Measurements from ENCODE around the gene RHBDD3.
A peak's percentile ranks its signal among the peaks of the same experiment; 100 is the strongest.

Gene RHBDD3

DNA sequence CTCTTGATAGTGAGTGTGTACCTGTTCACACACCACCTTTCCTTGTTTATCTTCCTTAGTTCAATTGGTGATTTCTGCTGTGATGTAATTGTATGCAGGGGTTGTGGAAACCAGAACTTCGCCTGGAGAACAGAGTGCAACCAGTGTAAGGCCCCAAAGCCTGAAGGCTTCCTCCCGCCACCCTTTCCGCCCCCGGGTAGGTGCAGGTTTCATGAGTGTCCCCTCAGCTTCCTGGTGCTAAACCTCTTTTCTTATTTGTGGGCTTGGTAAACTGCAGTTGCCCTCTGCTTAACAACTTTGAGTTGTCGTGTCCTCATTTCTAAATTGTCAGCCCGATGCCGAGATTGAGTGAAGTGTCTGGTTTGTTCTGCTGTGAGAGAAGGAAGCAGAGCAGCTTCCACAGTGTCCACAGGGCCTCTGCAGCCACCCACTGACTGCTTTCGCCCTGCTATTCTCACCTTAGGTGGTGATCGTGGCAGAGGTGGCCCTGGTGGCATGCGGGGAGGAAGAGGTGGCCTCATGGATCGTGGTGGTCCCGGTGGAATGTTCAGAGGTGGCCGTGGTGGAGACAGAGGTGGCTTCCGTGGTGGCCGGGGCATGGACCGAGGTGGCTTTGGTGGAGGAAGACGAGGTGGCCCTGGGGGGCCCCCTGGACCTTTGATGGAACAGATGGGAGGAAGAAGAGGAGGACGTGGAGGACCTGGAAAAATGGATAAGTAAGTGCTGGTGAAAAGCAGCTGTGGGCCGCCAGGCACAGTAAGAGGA is 31.5 kb upstream of the RHBDD3 start:
- Mint-ChIP-seq H3K36me3 (peaks cover 55% of the 10 kb centered on the region), H3K27me3 (peaks cover under 1% of the 10 kb centered on the region), H3K9me3 (no peaks in the 10 kb centered on the region), H3K4me3 (no peak overlapping the region), H3K27ac (peak overlapping the region; percentile 65), H3K4me1 (no peaks in the 10 kb centered on the region)
- no peak for DNase-seq
- CTCF ChIA-PET = no interaction called here

DNA sequence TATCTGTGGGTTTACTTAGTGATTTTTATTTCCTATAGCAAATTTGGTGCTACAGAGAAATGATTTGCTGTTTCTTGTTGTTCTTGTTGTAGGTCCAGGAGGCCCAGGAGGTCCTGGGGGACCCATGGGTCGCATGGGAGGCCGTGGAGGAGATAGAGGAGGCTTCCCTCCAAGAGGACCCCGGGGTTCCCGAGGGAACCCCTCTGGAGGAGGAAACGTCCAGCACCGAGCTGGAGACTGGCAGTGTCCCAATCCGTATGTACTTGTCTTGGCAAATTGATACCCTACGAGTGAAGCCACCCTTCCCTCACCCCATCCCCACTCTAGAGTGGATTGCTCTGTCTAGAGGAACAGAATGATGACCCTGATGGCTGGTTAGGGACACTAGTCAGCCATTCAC is 30.9 kb upstream of the RHBDD3 start:
- Mint-ChIP-seq H3K4me1 (no peaks in the 10 kb centered on the region), H3K9me3 (no peaks in the 10 kb centered on the region), H3K36me3 (peaks cover 62% of the 10 kb centered on the region), H3K27ac (no peak overlapping the region), H3K27me3 (no peaks in the 10 kb centered on the region), H3K4me3 (no peak overlapping the region)
- CTCF ChIA-PET = no interaction called here
- DNase-seq = no peak

DNA sequence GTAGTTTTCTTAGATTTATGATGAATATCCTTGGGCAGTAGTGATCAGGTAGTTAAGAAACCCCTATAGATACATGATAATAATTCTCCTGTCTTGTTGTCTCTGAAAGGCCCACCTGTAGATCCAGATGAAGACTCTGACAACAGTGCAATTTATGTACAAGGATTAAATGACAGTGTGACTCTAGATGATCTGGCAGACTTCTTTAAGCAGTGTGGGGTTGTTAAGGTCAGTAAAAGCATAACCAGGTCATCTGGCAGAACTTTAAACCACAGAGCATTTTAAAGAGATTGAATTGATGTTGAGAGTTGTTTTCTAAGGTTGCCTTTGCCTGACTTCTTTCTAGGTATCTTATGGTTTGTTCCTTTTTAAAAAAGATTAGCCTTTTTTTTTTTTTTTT is 24.6 kb upstream of the RHBDD3 start:
- H3K27ac Mint-ChIP-seq = no peak overlapping the region
- CTCF ChIA-PET = no interaction called here
- H3K4me3 Mint-ChIP-seq = no peak overlapping the region
- DNase-seq = no peak
- H3K36me3 Mint-ChIP-seq = peaks cover 80% of the 10 kb centered on the region
- H3K4me1 Mint-ChIP-seq = no peaks in the 10 kb centered on the region
- no peaks in the 10 kb centered on the region for H3K9me3 Mint-ChIP-seq
- H3K27me3 Mint-ChIP-seq = no peaks in the 10 kb centered on the region

DNA sequence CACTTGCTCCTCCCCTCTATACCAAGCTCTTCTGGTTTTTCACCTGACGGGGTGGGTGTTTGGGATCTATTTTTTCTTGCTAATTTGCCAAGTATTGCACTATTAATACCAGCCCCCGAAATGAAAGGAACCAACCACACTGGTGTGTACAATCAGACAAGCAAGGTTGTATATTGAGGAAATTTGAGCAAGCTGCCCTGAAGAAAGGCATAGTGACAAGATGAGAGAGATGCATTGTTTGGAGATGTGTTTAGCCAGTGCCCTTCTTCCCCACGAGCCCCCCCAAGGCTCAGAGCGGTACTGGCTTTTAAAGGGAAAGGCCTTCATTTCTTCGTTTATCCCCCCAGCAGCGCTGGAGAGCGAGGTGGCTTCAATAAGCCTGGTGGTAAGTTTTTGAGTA is 23.4 kb upstream of the RHBDD3 start:
- H3K4me1 Mint-ChIP-seq = no peaks in the 10 kb centered on the region
- no peaks in the 10 kb centered on the region for H3K9me3 Mint-ChIP-seq
- CTCF ChIA-PET = no interaction called here
- no peak overlapping the region for H3K4me3 Mint-ChIP-seq
- H3K36me3 Mint-ChIP-seq = peaks cover 82% of the 10 kb centered on the region
- no peak for DNase-seq
- no peaks in the 10 kb centered on the region for H3K27me3 Mint-ChIP-seq
- no peak overlapping the region for H3K27ac Mint-ChIP-seq

DNA sequence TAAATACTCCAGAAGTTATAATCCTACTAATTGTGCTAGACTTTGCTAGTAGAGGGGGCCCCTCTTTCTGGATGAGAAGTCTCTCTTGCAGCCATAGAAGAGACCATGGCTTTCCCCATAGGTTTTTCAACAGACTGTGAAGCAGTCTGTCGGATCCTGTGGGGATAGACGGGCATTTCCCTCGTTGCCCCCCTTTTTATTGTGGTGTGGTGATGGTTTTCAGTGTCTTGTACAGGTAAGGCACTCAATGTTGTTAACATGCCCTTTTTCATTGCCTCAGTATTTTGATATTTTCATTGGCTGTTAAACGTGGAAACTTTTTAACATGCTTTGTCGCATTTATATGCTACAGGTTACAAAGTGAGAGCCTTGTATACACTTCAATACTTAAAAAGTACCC is 22.3 kb upstream of the RHBDD3 start:
- Mint-ChIP-seq H3K36me3 (peaks cover 80% of the 10 kb centered on the region), H3K27me3 (no peaks in the 10 kb centered on the region), H3K4me1 (no peaks in the 10 kb centered on the region), H3K27ac (no peak overlapping the region), H3K9me3 (no peaks in the 10 kb centered on the region), H3K4me3 (no peak overlapping the region)
- CTCF ChIA-PET = no interaction called here
- no peak for DNase-seq

DNA sequence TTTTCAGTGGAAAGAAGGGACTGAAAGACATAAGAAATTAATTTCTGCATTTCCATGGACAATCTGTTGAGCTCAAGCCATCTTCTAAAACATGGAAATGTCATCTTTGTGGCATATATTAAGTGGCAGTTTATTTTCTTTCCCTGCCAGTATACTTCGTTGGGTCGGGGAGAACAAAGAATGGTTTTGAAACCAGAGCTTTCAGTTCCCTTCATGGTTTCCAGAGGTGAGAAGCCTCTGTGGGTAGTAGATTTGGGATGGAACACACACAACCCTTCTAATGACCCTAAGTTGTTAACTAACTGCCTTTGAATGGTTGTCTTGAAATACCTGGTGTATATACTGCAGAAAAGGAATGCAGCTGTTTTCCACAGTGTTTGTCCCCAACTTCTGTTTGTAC is 21.1 kb upstream of the RHBDD3 start:
- CTCF ChIA-PET = interaction anchor here (1.7 kb wide), 1 partner anchor 24 kb away, joined by 7 read pairs; no protein-coding TSS in a partner anchor
- Mint-ChIP-seq H3K4me3 (no peak overlapping the region), H3K27ac (no peak overlapping the region), H3K9me3 (no peaks in the 10 kb centered on the region), H3K36me3 (peaks cover 81% of the 10 kb centered on the region), H3K27me3 (no peaks in the 10 kb centered on the region), H3K4me1 (peaks cover 3% of the 10 kb centered on the region)
- DNase-seq = no peak

DNA sequence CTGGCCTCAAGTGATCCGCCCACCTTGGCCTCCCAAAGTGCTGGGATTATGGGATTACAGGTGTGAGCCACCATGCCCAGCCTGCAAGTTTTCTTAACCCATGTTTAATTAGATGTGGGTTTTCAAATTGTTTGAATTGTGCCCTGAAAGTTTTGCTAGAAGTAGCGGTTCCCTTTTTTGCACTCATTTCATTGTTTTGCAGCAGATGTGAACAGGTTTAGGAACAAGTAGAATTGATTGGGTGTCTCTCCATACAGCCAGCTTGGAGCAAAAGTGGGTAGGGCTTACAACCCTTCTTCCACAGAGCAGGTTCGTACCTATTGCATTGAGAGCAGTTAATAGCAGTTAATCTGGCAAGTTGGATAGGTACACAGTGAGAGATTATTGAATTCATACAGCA is 16.4 kb upstream of the RHBDD3 start:
- no peak for DNase-seq
- Mint-ChIP-seq H3K27me3 (no peaks in the 10 kb centered on the region), H3K36me3 (peaks cover 75% of the 10 kb centered on the region), H3K4me3 (no peak overlapping the region), H3K4me1 (peaks cover 7% of the 10 kb centered on the region), H3K9me3 (no peaks in the 10 kb centered on the region), H3K27ac (no peak overlapping the region)
- CTCF ChIA-PET = no interaction called here

DNA sequence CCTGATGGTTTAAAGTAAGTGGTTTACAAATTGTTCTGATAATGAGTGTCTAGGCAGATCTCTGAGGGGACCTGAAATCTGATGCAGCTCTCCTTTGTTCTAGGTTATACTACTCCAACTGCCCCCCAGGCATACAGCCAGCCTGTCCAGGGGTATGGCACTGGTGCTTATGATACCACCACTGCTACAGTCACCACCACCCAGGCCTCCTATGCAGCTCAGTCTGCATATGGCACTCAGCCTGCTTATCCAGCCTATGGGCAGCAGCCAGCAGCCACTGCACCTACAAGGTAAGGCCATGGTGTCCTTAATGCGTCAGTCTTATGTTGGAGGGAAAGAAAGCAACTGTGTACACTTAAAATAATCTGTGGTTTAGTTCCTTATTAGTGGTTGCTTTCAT is 10.1 kb upstream of the RHBDD3 start:
- H3K4me1 Mint-ChIP-seq = peaks cover 30% of the 10 kb centered on the region
- H3K27me3 Mint-ChIP-seq = no peaks in the 10 kb centered on the region
- H3K9me3 Mint-ChIP-seq = no peaks in the 10 kb centered on the region
- no peak for DNase-seq
- H3K36me3 Mint-ChIP-seq = peaks cover 79% of the 10 kb centered on the region
- CTCF ChIA-PET = no interaction called here
- no peak overlapping the region for H3K4me3 Mint-ChIP-seq
- no peak overlapping the region for H3K27ac Mint-ChIP-seq

DNA sequence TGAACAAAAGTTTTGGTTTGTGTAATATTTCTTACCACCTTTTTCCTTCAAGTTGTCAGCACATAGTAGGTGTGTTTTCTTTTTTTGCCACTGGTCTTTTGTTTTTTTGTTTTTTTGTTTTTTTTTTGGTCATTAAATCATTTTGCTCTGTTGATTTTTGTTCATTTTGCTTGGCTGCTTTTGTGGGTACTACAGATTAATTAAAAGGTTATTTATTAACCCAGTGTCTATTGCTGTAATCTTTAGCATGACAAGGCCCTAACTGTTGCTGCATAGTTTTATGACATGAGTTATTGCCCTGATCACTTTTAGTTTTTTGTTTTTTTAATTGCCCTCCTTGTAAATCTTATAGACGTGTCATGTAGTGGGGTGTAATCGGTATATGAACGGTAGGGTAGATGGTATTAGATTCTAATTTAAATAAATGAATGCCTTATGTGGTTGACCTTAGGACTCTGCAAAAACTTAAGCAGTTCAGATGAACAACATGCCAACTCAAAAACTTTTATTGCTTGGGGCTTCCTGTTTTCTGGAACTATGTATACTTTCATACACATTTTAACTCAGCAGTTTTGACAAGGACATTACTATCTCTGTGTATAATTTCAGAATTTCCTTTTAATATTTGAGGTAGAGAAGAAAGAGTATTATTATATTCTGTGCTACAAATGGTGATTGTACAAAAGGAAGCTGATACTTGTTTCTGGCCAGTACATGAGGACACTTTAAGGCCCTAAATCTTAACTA is 8.2 kb upstream of the RHBDD3 start:
- DNase-seq = no peak
- peaks cover 45% of the 10 kb centered on the region for H3K4me1 Mint-ChIP-seq
- H3K27me3 Mint-ChIP-seq = no peaks in the 10 kb centered on the region
- CTCF ChIA-PET = no interaction called here
- peaks cover 78% of the 10 kb centered on the region for H3K36me3 Mint-ChIP-seq
- H3K27ac Mint-ChIP-seq = no peak overlapping the region
- no peaks in the 10 kb centered on the region for H3K9me3 Mint-ChIP-seq
- H3K4me3 Mint-ChIP-seq = no peak overlapping the region

DNA sequence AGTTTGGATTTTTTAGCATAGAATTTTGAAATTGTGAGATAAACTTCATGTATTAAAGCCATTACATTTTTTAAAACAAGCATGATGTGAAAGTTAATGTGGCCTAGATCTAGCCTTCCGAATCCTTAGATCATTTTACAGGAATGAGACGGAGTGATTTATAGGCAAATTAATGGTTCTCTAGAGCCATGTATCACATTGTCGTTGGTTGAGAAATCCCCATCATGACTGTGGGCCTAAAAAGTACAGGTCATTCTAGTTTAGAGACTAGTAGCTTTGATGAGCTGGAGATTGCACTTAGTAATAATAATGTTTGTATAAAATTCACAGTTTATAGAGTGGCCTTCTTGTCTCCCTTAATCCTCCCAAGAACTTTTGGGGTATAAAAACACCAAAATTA is 7.4 kb upstream of the RHBDD3 start:
- H3K4me1 Mint-ChIP-seq = peaks cover 53% of the 10 kb centered on the region
- H3K36me3 Mint-ChIP-seq = peaks cover 80% of the 10 kb centered on the region

DNA sequence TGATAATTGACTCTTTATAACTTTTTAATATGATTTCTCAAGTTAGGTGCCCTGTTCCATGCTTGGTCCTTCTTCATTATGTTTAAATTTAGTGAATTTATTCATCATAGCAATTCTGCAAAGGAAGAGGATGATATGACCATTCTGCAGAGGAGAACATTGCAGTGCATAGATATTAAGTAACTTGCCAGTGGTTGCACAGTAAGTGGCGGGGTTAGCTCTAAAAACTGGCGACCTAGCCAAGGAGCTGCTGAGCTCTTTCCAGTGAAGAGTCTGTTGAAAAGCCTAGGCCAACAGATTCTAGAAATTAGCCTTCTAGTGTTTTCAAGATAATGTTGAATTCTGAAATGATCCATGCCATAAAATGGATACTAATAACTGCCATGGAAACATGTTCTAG is 4.8 kb upstream of the RHBDD3 start:
- no peak overlapping the region for H3K4me3 Mint-ChIP-seq

More for the DNA sequence above, 7.4 kb upstream of the RHBDD3 start:
- Mint-ChIP-seq H3K27ac (no peak overlapping the region), H3K27me3 (no peaks in the 10 kb centered on the region), H3K4me3 (no peak overlapping the region), H3K9me3 (no peaks in the 10 kb centered on the region)
- CTCF ChIA-PET = no interaction called here
- no peak for DNase-seq

DNA sequence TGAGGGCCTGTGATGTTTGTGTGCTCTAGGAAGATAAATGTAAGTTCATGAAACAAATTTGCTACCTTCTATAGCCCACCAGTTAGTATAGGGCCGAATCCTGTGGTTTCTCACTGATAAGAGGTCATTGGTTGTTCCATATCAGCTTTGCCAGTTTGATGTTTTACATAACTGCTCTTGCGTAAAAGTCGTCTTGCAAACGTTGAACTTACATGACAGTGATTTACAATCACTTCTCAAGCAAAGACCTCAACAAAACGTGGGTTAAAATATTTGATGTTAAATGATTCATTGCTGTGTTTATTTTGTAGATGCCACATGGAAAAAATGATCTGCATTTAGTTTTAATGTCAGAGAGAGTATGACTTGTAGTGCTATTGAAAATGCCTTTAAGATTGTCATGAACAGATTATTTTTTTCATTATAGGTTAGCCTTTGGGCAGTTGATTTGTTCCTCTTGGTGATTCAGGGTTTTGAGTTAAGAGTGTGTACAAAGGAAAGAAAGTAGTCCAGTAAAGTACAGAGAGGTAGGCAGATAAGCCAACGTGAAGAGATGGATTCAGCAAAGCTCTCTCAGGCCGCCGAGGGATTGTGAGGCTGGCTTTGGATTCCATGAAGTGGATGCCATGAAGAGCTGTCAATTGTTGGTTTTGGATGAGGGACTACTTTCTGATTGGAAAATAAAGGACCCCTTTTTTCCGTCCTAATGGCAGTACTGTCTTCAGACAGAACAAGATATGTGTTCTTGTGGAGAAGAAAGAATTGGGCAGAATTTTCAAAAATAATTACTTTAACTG is 2.9 kb upstream of the RHBDD3 start:
- CTCF ChIA-PET = interaction anchor here (2.0 kb wide), 1 partner anchor 25 kb away, joined by 7 read pairs; no protein-coding TSS in a partner anchor
- peak overlapping the region; percentile 84 for H3K4me3 Mint-ChIP-seq
- H3K36me3 Mint-ChIP-seq = peaks cover 71% of the 10 kb centered on the region
- DNase-seq = no peak
- H3K27ac Mint-ChIP-seq = peak overlapping the region; percentile 24
- H3K9me3 Mint-ChIP-seq = no peaks in the 10 kb centered on the region
- peaks cover 67% of the 10 kb centered on the region for H3K4me1 Mint-ChIP-seq
- H3K27me3 Mint-ChIP-seq = peaks cover 5% of the 10 kb centered on the region

More for the DNA sequence above, 4.8 kb upstream of the RHBDD3 start:
- Mint-ChIP-seq H3K9me3 (no peaks in the 10 kb centered on the region), H3K27ac (no peak overlapping the region), H3K4me1 (peaks cover 60% of the 10 kb centered on the region), H3K36me3 (peaks cover 79% of the 10 kb centered on the region), H3K27me3 (peaks cover 5% of the 10 kb centered on the region)
- DNase-seq = no peak
- CTCF ChIA-PET = no interaction called here

DNA sequence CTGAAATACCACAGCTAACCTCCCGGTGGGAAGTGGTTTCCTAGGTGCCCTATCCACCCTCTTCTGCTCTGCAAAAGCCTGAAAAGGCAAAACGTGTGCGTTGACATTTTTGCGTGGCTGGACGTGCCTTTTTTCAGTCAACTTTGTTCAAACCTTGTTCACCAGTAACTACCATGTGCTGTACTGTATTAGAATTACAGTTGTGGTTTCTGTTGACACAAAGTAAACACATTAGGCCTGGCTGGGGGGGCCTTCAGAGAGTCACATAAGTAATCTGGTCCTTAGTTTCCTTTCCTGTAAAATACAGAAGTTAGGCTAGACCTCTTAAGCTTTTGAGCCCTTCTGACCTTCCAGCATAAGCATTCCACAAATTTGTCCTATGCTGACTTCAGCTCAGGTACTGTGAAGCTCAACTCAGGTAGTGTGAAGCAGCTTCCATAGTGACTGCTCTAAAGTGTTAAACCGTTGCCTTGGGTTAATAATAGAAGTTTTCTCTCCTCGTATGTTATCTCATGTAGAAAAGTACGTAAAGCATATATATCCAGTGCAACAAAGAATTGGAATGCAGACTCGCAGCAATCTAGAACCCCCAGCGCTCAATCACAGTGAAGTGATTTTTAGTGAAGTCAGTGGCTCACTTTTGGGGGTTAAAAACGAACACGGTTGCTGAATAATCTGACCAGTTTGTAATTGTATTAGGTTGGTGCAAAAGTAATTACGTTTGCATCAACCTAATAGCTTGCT is 2.1 kb upstream of the RHBDD3 start:
- peaks cover 5% of the 10 kb centered on the region for H3K27me3 Mint-ChIP-seq
- DNase-seq = peak; percentile 35
- H3K9me3 Mint-ChIP-seq = no peaks in the 10 kb centered on the region
- peaks cover 64% of the 10 kb centered on the region for H3K36me3 Mint-ChIP-seq
- CTCF ChIA-PET = interaction anchor here (2.0 kb wide), 1 partner anchor 24 kb away, joined by 7 read pairs; no protein-coding TSS in a partner anchor
- H3K27ac Mint-ChIP-seq = peak overlapping the region; percentile 96
- peak overlapping the region; percentile 84 for H3K4me3 Mint-ChIP-seq
- H3K4me1 Mint-ChIP-seq = peaks cover 62% of the 10 kb centered on the region

DNA sequence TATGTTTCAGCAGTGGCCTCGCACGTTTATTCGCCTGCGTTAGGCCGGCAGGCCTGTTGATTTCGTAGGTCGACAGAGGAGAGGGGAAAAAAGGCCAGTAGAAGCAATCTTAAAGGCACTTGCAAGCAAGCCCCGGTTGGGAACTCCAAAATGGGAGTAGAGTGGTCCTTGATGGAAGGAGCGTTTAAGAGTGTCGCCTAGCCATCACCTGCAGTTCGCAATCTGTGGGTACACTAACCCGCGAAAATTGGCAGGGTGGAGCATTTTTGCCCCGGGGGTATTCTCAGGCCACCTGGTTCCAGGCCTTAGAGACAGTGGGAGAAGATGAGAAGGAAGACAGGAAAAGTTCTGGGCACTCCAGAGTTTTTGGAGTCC is 1.4 kb upstream of the RHBDD3 start:
- CTCF ChIA-PET = interaction anchor here (2.0 kb wide), 1 partner anchor 24 kb away, joined by 7 read pairs; no protein-coding TSS in a partner anchor
- DNase-seq = no peak
- no peaks in the 10 kb centered on the region for H3K9me3 Mint-ChIP-seq
- peaks cover 59% of the 10 kb centered on the region for H3K4me1 Mint-ChIP-seq
- H3K36me3 Mint-ChIP-seq = peaks cover 58% of the 10 kb centered on the region
- H3K27ac Mint-ChIP-seq = peak overlapping the region; percentile 96
- H3K27me3 Mint-ChIP-seq = peaks cover 5% of the 10 kb centered on the region
- peak overlapping the region; percentile 84 for H3K4me3 Mint-ChIP-seq
